Ishikawa (cell line): Measurements from ENCODE around the gene TSC22D1.

Experiments
- CEBPB ChIP-seq: IDR thresholded peaks from 2 replicates; pipeline ENCODE4 v1.6.1; 2012
- CREB1 ChIP-seq: IDR thresholded peaks from 2 replicates; pipeline ENCODE4 v1.6.1; 2012; ENCODE audit warnings: low read depth
- EGR1 ChIP-seq: IDR thresholded peaks from 2 replicates; pipeline ENCODE4 v1.6.1; 2012
- EP300 ChIP-seq: IDR thresholded peaks from 2 replicates; pipeline ENCODE4 v1.6.1; 2012; ENCODE audit warnings: borderline replicate concordance
- FOXM1 ChIP-seq: IDR thresholded peaks from 2 replicates; pipeline ENCODE4 v1.6.1; 2012; ENCODE audit warnings: low read depth, borderline replicate concordance
- MAX ChIP-seq: IDR thresholded peaks from 2 replicates; pipeline ENCODE4 v1.6.1; 2012
- NFIC ChIP-seq: IDR thresholded peaks from 2 replicates; pipeline ENCODE4 v1.6.1; 2012
- RAD21 ChIP-seq: IDR thresholded peaks from 2 replicates; pipeline ENCODE4 v1.6.1; 2012; ENCODE audit warnings: low read depth
- REST ChIP-seq: IDR thresholded peaks from 2 replicates; pipeline ENCODE4 v1.6.1; 2012; ENCODE audit warnings: low read depth, mild to moderate bottlenecking
- TAF1 ChIP-seq: IDR thresholded peaks from 2 replicates; pipeline ENCODE4 v1.6.1; 2012; ENCODE audit warnings: low read depth, mild to moderate bottlenecking
- TCF12 ChIP-seq: IDR thresholded peaks from 2 replicates; pipeline ENCODE4 v1.6.1; 2012; ENCODE audit warnings: low read depth
- TEAD4 ChIP-seq: IDR thresholded peaks from 2 replicates; pipeline ENCODE4 v1.6.1; 2012
- USF1 ChIP-seq: IDR thresholded peaks from 2 replicates; pipeline ENCODE4 v1.6.1; 2012
- YY1 ChIP-seq: IDR thresholded peaks from 2 replicates; pipeline ENCODE4 v1.6.1; 2012; ENCODE audit warnings: low read depth
- ZBTB7A ChIP-seq: IDR thresholded peaks from 2 replicates; pipeline ENCODE4 v1.6.1; 2012; ENCODE audit warnings: low read depth

TSC22D1 gene

GRCh38 chr13:44447783-44448321 lies 128.3 kb downstream of the TSC22D1 start:
- TF ChIP-seq EGR1 (no peak), FOXM1 (no peak), USF1 (no peak), CEBPB (no peak), ZBTB7A (no peak), REST (no peak), MAX (no peak), RAD21 (no peak), TAF1 (no peak), NFIC (no peak), TCF12 (no peak), TEAD4 (no peak), CREB1 (no peak), YY1 (no peak), EP300 (no peak)

GRCh38 chr13:44440046-44440608 lies 136.0 kb downstream of the TSC22D1 start:
- TF ChIP-seq TCF12: no peak
- no peak for TF ChIP-seq MAX
- TF ChIP-seq REST: no peak
- no peak for TF ChIP-seq EP300

- TF ChIP-seq YY1 (no peak), RAD21 (no peak), NFIC (no peak), EP300 (no peak), REST (no peak), CEBPB (no peak), CREB1 (no peak), MAX (no peak)
Measured at GRCh38 chr13:44439452-44440024, 136.6 kb downstream of the TSC22D1 start.

GRCh38 chr13:44438234-44438579 lies 137.9 kb downstream of the TSC22D1 start:
- TF ChIP-seq YY1: no peak
- no peak for TF ChIP-seq USF1
- TF ChIP-seq REST: no peak
- TF ChIP-seq CEBPB: no peak
- TF ChIP-seq CREB1: no peak
- TF ChIP-seq TEAD4: no peak
- TF ChIP-seq FOXM1: no peak
- no peak for TF ChIP-seq TAF1
- no peak for TF ChIP-seq NFIC
- no peak for TF ChIP-seq EGR1
- no peak for TF ChIP-seq EP300
- no peak for TF ChIP-seq RAD21
- TF ChIP-seq TCF12: no peak
- no peak for TF ChIP-seq MAX
- TF ChIP-seq ZBTB7A: no peak
